NCI-H2196 (cell line): ENCODE measurements around the gene PFDN5.
A peak's percentile ranks its signal among the peaks of the same experiment; 100 is the strongest.
"Not testable (repeated sequence)": the region's sequence is repeated elsewhere in the genome, so short reads cannot be mapped to it uniquely, and the experiment has no call there.

Experiments used
- DNase-seq: peaks from one replicate; lab custom pipeline; 2025; ENCODE audit not compliant: unreplicated experiment; lab: John Stamatoyannopoulos, UW

Gene PFDN5

DNA sequence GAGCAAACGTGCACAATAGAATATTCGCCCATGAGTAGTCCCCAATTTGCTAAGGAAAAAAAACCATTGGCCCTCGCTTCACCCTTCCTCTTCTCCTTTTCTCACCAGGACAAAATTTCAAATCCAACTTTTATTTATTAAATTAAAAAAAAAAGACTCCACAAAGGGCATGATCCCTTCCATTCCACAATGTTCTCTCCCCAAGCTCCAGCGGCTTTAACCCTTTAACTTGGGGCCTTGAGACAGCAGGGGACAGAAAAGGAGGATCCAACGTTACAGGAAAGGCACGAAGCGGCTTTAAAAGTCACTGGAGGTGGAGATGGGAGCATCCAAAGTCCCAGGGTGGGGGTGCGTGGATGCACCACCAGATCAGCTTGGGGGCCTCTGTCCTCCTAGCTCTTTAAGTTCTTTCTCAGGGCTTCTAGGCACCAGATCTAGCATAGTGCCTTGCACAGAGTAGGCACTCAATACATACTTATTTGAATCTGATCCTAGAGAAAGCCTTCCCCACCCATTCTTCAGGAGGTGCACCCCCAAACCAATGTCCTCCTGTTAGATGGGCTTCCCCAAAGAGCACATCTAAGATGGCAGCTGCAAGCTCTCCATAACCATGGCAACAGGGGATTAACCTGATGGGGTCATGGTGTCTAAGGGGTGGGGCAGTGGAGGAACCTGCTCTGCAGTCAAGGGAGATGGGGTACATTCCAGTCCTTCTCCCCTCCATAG, 31.3 kb downstream of the PFDN5 start:
- DNase-seq, result no peak

DNA sequence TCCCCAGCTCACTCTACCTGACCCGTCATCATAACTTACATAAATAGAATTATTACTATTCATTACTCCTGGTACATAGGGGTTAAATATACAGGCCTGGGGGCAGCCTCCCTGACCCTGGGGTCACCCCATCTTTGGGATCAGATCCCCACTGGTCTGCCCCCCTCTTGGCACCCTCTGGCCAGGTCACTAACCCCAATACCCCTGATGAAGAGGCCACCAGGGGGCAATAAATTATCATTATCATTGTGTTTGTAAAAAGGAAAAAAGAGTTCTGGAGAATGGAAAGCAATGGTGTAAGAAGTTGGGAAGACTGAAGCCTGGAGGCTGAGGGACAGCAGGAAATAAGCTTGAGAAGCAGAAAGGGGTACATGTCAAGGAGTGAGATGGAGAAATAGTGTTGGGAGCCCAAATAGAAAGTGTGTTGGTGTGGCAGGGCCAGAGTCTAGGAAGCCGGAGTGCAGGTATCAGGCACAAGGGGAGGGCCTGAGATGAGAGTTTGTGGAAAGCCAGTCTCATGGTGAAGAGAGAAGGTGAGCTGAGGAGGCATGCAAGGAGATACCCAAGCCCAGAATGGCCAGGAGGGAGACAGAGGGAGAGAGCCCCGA, 32.2 kb downstream of the PFDN5 start:
- DNase-seq, result peak; percentile 20

DNA sequence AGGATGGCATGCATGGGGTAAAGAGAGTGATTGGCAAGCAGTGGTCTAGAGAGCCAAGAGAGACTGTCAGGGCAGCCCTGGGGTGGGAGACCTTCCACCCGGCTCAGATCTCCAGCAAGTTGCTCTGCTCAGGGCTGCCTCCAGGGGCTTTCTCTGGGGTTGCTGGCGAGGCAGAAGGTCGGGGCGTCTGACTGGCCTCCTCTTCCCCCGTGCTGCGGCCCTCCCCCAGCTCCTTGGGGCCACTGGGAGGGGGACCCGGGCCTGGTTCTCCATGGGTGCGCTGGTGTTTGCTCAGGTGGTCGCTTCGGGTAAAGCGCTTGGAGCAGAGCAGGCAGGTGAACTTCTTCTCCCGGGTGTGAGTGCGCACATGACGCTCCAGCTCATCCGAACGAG, 32.7 kb downstream of the PFDN5 start:
- no peak for DNase-seq

DNA sequence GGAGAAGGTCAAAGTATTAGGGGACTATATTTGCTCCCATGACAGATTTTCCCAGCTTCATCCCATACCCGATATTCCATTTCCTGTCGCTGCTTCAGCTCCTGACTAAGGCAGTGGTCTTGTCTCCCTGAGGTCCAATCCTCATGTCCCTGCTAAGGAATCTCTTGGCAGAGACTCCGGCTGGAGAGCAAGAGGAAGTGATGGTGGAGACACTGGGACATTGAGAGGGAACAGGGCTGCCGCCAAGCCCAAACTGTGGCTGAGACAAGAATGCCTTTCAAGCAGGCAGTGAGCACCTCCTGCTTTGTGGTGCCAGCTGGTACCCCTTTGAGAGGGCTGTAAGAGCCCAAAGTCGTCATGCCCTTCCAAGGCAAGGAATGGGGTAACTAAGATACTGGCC, 35.3 kb downstream of the PFDN5 start:
- no peak for DNase-seq

DNA sequence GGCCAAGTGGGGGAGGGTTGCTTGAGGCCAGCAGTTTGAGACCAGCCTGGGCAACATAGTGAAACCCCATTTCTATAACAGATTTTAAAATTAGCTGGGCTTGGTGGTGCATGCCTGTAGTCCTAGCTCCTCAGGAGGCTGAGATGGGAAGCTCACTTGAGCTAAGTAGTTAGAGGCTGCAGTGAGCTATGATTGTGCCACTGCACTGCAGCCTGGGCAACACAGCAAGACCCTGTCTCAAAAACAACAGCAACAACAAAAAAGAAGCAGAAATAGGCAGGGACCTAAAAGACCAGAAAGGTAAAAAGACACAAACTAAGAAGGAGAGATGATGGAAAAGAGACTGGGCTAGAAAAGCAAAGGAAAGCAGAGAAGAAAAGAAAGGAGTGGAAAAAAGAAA, 37.0 kb downstream of the PFDN5 start:
- DNase-seq, result not testable (repeated sequence)

DNA sequence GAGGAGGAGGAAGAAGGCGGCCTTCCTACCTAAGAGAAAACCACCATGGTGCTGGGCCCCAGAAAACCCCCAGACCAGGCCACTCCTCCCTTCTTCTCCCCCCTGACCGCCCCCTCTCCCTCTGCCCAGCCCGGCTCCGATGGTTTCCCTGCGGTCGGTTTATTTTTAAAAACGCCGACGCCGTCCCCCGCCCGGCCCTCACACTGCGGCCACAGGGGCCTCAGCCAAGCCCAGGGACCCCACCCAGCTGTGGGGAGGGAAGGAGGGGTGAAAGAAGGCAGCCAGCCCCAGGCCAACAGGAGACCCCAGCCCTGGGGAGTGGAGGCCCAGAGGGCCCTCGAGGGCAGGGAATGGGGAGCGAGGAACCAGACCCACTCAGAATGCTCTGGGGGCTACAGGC, 37.4 kb downstream of the PFDN5 start:
- no peak for DNase-seq

DNA sequence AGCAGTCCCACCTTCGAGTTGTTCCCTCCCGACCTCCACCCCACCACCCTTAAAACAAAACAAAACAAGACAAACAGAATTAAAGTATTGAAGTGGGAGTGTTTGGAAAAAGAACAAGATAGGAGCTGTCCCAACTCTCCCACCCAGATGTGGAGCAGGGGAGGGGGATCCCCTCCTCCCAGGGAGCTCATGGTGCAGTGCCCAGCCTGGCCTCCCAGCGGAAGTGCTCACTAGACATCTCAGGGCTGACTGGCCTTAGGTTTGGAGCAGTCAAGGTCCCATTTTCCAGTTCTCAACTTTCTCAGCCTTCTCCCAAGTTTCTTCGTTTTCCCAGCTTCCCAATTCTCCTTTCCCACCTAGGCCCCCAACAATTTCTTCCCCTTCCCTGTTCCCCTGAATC, 37.9 kb downstream of the PFDN5 start:
- no peak for DNase-seq

DNA sequence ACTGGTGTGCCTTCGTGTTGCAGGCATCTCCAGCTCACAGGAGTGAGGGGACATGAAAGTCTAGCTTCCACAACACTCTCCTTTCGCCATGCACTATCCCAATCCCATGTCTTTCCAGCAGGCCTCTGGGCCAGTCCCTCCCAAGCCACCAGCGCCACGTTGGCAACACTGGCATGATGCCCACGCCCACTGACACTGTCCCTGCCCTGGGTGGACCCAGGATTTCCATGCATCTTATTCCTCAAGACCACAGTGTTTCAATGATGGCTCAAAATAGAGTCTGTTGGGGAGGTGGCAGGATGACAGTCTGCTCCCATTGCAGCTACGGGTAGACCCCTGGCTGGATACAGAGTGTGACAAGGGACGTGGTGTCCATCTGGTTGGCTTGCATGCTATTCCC, 38.5 kb downstream of the PFDN5 start:
- no peak for DNase-seq

DNA sequence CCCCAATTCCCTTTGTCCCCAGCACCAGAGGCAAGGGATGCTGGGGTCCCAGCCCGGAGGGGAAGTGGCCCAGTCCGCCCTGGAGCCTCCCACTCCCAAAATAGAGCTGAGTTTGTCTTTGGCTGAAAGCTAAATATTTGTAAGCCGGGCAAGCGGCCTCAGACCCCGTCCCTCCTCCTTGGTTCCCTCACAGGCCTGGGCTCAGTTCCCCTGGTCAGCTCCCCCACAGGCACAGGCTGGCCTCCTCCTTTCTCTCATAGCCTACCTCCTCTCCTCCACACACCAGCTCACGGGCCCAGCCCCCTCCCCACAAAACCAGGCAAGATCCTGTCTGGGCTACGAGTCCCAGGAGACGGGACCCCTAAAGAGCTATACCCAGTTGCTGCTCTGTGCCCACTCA, 39.5 kb downstream of the PFDN5 start:
- no peak for DNase-seq

DNA sequence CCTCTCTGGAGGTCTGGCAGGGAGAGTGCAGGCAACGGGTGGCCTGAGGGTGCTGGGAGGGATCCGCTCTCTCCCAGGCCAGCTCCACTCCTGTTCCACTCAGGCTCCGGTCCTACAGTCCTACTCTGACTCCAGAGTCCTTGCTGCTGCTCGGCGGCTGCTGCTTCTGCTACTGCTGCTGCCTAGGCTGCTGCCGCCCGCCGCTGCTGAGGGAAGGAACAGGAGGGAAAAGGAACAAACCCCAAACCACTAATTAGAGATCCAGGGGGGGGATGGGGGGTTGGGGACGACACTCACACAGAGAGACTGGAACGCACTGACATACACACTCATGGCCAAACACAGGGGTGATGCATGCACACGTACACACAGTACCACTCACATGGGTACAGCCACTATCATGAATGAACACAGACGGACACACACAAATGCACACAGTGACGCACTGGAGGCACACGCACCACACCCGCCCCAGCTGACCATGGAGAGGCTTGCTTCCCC, 40.9 kb downstream of the PFDN5 start, which contains the start of gene SP7:
SP7 (minus strand) TSS at position 174 of the 501 bp plus-strand sequence. CDS start 708 bp downstream, outside the sequence.
- DNase-seq, result no peak

DNA sequence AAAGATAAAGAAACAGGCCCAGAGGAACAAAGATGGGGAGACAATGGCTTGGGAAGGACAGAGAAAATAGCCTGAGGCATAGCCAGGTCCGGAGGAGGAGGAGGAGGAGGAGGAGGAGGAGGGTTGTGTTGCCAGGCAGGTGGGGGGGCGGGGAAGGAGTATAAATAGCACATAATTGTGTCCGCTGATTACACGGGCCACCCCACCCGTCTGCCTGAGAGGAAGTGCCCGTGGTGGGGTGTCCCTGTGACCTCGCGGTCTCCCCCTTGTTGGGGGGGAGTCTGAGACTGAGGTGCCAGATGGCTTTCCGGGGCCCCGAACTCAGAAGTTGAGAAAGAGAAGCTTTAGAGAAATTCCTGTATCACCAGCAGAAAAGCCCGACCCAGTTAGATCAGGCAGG, 42.7 kb downstream of the PFDN5 start:
- DNase-seq, result no peak

DNA sequence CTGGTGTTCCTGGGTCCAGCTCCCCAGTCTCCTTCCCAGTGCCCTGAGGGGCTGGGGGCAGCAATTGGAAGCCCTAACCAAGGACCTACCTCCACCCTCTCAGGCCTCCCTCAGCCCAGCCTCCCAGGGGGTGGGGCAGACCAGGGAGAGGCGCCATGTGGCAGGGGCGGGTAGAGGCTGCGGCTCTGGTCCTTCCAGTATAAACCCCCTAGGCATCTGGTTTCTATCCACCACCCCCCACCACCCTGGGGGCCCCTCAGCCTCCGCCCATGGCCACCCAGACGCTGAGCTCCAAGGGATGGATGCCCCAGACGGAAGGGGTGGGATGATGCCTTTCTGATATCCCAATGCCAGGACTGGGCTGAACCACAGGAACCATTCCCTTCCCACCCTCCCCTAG, 43.6 kb downstream of the PFDN5 start:
- DNase-seq, result no peak

DNA sequence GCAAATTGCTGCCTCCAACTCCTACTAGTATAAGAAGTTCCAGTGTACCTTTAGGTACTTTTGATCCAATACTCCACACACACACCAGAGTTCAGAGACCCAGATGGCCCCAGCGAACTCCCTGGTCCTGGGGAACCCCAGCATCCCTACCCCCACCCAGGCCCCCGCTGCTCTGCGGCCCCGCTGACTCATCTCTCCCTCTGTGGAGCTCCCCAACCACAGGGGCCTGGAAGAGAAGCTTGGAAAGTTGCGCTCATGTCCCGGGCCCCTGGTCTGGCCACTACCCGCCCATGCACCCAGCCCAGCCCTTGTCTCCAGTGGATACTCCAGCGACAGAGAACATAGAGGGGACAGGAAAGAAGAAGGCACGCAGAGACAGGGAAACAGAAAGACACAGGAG, 45.1 kb downstream of the PFDN5 start:
- no peak for DNase-seq

DNA sequence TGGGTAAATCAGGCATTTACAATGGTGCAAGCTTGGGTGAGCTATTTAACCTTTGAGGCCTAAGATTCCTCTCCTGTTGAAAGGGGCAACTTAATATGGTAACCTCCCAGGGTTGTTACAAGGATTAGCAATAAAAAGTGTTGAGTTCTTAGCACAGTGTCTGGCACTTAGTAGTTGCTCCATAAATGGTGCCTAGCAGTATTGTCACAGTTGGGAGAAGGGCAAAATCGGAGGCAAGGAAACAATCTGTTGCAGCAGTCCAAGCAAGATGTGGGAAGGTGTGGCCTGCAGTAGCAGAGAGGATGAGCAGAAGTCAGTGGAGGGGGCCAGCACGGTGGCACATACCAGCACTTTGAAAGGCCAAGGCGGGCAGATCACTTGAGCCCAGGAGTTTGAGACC, 48.1 kb downstream of the PFDN5 start:
- DNase-seq, result no peak

DNA sequence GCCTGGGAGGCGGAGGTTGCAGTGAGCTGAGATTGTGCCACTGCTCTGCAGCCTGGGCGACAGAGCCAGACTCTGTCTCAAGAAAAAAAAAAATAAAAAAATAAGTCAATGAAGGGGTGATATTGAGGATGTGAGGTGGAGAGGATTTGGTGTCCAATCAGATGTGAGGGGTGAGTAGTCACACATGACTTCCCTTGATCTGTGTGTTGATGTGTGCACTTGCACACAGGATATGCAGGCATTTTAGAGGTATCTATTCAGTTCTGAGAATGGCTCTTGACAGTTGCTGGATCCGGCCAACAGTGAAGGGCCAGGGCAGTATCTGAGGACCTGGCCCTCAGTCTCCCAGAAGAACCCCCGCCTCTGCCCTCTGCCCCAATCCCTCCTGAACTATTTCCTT, 48.6 kb downstream of the PFDN5 start:
- DNase-seq, result no peak

DNA sequence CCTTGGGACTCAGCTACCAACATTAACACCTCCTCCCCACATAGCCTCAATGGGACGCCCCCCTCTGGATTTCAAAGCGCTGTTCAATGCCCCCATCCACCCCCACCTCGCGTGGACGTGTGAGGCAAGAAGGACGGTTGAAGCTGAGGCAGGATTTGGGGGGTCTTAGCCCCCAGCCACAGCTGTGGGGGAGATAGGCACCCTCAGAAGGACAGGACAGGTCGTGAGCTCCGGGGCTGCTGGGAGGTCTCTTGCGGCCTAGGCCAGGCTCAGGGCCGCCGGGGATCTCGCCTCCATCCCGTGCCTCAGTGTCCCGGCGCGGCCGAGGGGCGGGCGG, 49.1 kb downstream of the PFDN5 start:
- DNase-seq, result no peak

DNA sequence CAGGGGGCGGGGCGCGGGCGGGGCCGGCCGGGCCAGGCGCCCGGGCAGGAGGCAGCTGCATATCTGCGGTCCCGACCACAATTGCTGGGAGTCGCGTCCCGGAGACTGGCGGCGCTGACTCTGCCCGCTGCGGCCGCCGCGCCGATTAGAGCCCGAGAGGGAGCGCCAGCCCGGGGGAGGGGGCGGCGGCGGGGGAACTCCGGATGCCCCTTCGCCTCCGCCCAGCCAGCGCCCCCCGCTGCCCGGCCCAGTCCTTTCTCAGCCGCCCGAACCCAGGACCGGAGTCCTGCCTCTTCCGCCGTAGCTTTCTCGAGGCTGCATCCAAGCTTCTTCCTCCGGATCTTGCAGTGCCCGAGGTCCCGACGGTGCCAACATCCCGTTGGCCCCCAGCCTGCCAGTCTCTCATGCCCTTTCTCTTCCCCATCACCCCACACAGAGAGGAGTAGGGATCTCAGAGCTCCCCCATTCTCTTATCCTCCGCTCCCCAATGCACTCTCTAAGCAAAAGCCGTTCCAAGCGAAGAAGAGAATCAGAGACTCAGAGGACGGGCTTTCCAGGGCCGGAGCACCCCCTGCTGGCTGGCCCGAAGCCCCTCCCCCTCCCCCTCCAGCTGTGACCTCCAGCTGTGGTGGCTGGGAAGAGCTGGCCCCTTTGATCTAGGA, 49.6 kb downstream of the PFDN5 start:
- peak; percentile 63 for DNase-seq

DNA sequence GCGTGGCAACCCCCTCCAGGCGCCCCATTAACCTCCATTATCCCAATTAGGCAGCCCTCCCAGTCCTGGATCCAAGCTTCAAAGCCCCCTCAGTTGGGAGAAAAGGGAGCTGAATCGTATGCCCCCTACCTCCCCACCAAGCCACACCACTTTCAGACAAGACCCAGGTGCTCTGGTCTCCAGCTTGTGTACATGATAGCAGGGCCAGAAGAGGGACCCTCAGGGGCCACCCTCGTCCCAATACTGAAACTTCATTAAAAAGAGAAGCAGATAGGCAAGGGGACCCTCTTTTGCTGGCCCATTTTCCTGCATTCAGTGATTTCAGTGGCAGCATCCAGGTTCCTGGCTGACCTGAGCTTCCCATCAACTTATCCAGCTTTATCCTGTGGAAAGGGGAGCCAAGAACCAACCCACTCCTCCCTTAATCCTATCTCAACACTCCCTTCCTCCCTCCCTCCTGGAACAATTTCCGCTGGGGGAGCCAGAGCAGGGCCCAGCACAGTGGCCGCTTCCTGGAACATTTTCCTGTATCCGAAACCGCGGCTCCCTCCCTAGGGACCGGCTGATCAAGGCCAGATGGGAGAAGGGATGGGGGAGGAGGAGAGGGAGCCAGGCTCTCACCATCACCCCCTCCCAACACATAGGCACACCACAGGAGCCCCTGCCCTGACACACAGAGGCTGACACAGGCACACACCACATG, 50.3 kb downstream of the PFDN5 start:
- no peak for DNase-seq

DNA sequence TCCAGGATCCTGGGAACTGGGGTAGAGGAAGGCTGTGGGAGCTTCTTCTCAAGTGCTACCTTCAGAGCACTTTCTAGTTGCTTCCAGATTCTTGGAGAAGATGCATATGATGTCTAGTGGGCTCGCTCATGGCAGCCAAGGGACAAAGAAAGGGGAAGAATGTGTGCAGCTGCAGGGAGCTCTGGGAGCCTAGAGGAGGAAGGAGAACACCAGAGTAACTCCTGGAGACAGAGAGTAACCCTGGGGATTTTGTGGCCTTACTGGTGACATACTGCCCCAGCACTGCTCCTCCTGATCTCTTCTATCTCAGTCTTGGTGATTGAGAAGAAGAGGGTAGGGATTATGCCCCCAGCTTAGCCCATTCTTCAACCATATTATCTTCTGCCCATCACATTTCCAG, 51.1 kb downstream of the PFDN5 start:
- DNase-seq, result no peak

DNA sequence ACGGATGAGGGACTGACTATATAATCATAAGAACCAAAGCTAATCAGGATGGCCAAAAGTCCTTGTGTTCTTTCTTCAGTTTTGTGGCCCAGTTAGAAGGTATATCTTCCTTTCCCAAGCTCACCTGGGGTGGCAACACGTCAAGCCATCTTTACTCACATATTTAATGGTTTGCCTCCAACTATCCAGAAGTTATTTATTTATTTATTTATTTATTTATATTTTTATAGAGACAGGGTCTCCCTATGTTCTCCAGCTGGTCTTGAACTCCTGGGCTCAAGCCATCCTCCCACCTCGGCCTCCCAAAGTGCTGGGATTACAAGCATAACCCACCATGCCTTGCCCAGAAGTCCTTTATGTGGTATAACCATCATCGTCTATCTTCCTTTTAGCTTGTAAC, 52.6 kb downstream of the PFDN5 start:
- no peak for DNase-seq
